ENCODE data around the gene CHN2.

- TF ChIP-seq POLR2AphosphoS5 (IDR thresholded peaks at IDR 0.05; ENCODE audit: low read depth, low read length) = no peak
- no peak for TF ChIP-seq CTCF (IDR thresholded peaks at IDR 0.05)
- TF ChIP-seq, protein P1, sequence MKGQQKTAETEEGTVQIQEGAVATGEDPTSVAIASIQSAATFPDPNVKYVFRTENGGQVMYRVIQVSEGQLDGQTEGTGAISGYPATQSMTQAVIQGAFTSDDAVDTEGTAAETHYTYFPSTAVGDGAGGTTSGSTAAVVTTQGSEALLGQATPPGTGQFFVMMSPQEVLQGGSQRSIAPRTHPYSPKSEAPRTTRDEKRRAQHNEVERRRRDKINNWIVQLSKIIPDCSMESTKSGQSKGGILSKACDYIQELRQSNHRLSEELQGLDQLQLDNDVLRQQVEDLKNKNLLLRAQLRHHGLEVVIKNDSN (IDR thresholded peaks at IDR 0.05; ENCODE audit: borderline replicate concordance, low read depth) = no peak
- TF ChIP-seq TAF1 (IDR thresholded peaks at IDR 0.05; ENCODE audit: borderline replicate concordance, low read depth, low read length) = no peak
- no peak for TF ChIP-seq JUND (IDR thresholded peaks at IDR 0.05)
These were observed 181.3 kb downstream of the CHN2 start for GRCh38 chr7:29375641-29376562.
